WTC11 (cell line): Measurements from ENCODE around the gene AHNAK2.

Source experiments
- ESRRA ChIP-seq: sonication (generic); formaldehyde crosslinking; IDR thresholded peaks from 2 replicates; pipeline ENCODE4 v1.8.1; 2022; ENCODE audit warnings: mild to moderate bottlenecking, missing genetic modification reagents, borderline replicate concordance
- FOXK1 ChIP-seq: sonication (generic); formaldehyde crosslinking; IDR thresholded peaks from 2 replicates; pipeline ENCODE4 v1.8.0; 2022; ENCODE audit warnings: mild to moderate bottlenecking, moderate library complexity, missing genetic modification reagents
- GTF2I ChIP-seq: fragments of 250-450 bp; sonication (Bioruptor Pico); conservative IDR thresholded peaks from 2 replicates; pipeline ENCODE4 v1.4.0; 2021; ENCODE audit warnings: mild to moderate bottlenecking
- NR3C1 ChIP-seq: sonication (generic); formaldehyde crosslinking; conservative IDR thresholded peaks from 2 replicates; pipeline ENCODE4 v1.8.1; 2023; ENCODE audit warnings: low read depth, mild to moderate bottlenecking, missing genetic modification reagents
- TF ChIP-seq, protein P1 (sequence below): fragments of 200-600 bp; IDR thresholded peaks from 2 replicates; pipeline ENCODE4 v1.8.0; 2022; ENCODE audit warnings: antibody characterized with exemption
- TF ChIP-seq, protein P2 (sequence below): sonication (generic); formaldehyde crosslinking; IDR thresholded peaks from 2 replicates; pipeline ENCODE4 v1.8.1; 2023; ENCODE audit warnings: mild to moderate bottlenecking, missing genetic modification reagents, moderate library complexity

- TF ChIP-seq FOXK1 (CRISPR knock-in tag) (no peak), ESRRA (CRISPR knock-in tag) (no peak), GTF2I (no peak), NR3C1 (CRISPR knock-in tag) (no peak)
- TF ChIP-seq, protein P1, sequence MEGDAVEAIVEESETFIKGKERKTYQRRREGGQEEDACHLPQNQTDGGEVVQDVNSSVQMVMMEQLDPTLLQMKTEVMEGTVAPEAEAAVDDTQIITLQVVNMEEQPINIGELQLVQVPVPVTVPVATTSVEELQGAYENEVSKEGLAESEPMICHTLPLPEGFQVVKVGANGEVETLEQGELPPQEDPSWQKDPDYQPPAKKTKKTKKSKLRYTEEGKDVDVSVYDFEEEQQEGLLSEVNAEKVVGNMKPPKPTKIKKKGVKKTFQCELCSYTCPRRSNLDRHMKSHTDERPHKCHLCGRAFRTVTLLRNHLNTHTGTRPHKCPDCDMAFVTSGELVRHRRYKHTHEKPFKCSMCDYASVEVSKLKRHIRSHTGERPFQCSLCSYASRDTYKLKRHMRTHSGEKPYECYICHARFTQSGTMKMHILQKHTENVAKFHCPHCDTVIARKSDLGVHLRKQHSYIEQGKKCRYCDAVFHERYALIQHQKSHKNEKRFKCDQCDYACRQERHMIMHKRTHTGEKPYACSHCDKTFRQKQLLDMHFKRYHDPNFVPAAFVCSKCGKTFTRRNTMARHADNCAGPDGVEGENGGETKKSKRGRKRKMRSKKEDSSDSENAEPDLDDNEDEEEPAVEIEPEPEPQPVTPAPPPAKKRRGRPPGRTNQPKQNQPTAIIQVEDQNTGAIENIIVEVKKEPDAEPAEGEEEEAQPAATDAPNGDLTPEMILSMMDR, result no peak
- TF ChIP-seq, protein P2, sequence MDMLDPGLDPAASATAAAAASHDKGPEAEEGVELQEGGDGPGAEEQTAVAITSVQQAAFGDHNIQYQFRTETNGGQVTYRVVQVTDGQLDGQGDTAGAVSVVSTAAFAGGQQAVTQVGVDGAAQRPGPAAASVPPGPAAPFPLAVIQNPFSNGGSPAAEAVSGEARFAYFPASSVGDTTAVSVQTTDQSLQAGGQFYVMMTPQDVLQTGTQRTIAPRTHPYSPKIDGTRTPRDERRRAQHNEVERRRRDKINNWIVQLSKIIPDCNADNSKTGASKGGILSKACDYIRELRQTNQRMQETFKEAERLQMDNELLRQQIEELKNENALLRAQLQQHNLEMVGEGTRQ (CRISPR knock-in tag), result no peak
Observed at GRCh38 chr14:104964546-104964945, 13.6 kb downstream of the AHNAK2 start.
